RKO (cell line): ENCODE measurements around the gene PDIA5.

Experiments used
- DNase-seq: peaks from one replicate; pipeline ENCODE4 v3.0.0-alpha.2; 2016; ENCODE audit warnings: low spot score

PDIA5 gene

DNA sequence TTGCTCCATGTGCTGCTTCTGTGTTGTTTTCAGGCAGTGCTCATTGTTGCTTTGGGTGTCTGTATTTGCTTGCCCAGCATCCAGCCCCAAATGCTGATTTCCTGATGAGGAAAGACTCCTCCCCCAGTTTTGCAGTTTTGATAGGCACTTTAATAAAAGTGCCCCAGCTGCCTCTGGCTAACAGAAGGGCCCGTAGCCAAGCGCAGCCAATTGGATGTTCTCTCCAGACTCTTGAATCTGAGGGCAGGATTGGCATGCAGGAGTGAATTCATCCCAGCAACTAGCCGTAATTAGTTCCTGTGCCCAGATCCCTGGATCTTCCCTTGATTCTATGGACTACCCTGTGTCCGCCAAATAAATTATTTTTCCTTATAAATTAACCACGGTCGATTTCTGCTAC lies 24.4 kb upstream of the PDIA5 start:
- DNase-seq: no peak

DNA sequence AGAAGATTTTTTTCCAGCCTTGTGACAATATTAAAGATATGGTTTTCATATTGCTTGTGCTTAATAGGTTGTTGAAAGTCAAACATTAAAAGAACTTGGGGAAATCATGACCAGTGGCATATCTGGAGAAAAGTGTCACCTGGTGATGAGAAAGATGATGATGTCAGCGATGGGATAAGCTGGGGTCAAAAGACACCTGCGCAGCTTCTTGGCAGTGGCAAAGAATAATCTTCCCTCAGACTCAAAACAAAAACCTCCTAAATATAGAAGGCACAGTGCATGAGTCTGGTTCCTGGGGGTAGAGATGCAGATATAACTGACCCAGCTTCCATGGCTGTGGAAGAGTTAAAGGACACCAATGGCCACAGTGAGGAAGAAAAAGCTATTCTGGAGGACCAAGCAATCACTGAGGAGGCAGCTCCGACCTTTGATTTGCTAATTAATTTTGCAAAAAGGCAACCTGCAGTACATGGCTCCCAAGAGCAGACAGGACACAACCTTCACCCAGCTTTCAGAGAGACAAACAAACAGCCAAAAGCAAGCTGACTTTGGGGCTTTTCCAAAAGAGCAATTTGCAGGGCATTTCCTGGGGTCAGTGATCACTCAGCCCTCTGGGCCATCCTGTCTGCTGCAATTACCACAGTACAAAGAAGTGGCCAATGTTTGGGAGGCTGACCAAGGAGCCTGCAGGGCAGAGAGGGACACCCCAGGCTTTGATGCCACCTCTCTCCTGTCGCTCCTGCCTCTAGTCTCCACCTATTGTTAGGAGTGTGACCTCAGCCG lies 21.7 kb upstream of the PDIA5 start:
- no peak for DNase-seq

DNA sequence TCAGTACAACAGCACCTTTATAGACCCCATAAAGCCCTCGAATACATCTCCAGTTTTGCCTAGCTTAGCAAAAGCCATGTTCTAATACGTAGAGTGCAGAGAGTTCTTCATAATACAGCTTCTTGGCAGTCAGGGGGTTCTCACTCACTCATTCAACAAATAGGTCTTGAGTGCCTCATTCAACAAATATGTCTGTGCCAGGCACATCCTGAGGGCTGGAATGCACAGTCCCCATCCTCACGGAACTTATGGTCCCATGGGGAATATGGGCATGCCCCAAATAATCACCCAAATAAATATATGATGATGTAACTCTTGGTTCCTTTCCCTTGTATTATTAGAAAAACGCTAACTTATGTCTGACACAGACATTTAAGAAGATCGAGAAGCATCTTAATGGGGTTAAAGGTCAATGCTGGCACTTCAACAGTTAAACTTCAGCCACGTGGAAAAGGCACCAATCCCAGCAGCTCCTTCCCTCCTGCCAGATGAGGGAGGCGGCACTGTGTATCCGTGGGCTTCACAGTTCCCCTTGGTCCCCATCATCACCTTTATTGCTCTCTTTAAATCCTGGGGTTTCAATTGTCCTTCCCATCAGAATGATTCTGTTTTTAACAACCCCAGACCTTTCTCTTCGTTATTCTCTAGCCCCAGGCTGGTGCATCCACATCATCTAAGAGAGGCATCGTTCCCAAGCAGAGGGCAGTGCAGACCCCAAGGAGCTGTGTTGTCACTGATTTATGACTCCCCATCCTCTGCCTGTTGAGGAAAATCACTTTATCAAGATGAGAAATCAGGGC lies 20.4 kb upstream of the PDIA5 start:
- no peak for DNase-seq

DNA sequence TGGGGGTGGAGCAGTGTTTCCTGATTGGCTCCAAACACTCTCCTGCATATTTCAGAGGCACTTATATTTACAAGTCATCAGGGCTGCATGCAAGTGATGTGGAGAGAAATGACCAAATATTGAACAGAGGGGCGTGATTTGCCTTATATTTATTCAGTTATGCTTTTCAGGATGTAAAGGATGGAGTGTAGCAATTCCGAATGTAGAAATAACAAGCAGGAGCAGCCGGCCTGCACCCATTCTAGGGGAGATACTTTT lies 19.8 kb upstream of the PDIA5 start:
- no peak for DNase-seq

DNA sequence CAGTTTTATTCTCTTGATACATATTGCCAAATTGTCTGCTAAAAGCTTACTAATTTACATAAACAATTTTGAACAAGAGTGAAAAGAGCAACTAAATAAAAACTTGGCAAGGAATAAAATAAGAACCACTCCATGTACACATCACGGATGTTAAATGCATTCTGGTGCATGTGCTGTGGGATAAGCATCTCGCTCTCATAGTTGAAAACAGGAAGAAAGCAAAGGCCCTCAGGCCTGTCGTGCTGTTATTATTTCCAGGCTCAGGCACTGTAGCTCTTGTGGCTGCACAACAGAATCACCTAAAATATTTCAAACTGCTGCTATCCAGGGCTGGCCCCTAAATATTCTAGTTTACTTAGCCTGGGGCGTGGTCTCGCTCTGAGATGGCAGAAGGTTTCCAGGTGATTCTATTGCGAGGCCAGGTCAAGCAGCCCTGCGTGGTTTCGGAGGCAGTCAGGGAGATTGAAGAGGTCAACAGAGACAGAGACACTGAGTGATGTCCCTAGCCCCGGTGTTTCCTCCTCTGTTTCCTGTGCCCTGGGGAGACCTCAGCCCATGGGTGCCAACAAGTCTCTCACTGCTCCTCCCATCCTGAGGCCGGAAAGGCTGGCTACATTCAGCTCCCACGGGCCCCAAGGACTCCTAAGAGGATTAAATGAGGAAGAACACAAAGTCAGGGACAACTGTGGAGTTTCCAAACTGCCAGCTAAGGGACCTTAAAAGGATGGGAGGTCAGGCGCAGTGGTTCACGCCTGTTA lies 18.2 kb upstream of the PDIA5 start:
- no peak for DNase-seq

DNA sequence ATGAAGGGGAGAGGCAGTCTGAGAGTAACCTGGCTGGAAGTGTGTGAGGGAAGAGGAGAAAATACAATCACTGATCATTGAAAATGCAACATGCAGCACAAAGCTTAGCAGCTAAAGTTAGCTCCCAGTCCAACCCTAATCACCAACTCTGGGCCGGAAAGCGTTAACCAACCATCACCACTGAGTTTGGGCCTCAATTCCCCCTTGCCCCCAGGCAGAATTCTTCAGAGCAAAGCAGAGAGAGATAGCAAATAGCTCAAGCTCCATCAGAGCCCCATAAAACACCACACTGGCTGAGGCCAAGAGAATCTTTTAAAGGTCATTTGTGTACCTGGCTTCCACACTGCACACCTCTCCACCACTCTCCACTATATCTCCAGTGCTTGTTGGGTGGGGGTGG lies 16.2 kb upstream of the PDIA5 start:
- DNase-seq: no peak

- DNase-seq: no peak
These were observed 13.7 kb upstream of the PDIA5 start for GRCh38 chr3:123053107-123053506.

GRCh38 chr3:123054109-123054778 lies 12.6 kb upstream of the PDIA5 start:
- no peak for DNase-seq

DNA sequence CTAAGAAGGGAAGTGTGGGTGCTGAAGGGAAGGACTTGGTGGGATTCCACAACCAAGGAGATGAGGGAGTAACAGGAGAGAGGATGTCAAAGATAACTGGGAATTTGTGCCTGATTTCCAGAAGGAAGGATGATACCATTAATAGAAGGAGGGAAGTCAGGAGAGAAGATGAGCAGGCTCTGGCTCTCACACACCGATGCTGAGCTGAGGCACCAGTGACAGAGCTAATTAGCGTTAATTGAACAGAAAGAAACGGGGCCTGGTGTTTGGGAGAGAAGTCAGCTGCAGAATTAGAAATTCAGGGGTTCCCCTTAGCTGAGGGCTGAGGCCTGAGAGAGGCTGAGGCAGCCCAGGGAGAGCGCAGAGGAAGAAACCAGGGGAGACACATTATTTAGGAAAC lies 11.9 kb upstream of the PDIA5 start:
- DNase-seq: no peak

DNA sequence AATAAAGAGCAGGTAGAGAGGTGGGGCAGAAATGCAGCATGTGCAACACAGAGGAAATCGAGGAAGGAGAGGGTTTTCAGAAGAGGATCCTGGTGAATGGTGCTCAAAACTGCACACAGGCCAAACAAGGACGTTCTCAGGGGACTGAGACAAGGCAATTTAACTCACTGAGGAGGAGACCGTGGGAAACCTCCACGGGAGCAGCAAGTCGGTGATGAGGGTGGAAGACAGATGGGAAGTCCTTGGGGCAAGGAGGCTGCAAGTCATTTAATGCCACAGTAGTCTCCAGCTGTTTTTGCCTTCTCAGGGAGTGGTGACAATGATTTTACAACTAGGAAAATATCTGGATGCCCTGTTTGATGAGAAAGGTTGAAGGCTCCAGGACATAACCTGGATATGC lies 11.5 kb upstream of the PDIA5 start:
- no peak for DNase-seq

DNA sequence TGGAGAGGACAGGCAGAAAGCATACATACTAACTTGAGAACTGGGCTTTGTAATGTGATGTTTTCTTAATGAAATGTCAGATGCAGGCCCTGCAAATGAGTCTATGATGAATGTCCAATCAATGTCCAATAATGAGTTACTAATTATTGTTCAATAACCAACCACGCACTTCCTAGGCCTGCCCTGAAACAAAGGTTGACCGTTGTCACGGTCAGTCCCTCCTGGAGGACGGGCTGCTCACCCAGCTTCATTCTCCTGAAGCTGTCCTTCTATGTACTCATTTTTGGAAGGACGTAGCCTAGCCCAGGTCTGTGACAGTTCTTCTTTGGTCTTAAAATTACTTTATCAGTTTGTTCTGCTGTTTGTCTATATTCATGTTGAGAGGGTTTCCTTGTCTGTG lies 8.3 kb upstream of the PDIA5 start:
- no peak for DNase-seq

DNA sequence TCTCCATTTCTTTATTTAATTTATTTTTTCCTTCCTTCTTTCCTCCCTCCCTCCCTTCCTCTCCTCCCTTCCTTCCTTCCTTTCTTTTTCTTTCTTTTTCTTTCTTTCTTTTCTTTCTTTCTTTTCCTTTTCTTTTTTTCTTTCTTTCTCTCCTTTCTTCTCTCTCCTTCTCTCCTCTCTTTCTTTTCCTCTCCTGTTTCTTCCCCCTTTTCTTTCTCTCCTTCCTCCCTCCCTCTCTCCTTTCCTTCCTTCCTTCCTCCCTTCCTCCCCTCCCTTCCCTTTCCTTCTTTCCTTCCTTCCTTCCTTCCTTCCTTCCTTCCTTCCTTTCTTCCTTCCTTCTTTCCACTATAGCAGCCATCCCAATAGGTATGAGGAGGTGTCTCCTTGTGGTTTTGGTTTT lies 6.8 kb upstream of the PDIA5 start:
- DNase-seq: no peak

DNA sequence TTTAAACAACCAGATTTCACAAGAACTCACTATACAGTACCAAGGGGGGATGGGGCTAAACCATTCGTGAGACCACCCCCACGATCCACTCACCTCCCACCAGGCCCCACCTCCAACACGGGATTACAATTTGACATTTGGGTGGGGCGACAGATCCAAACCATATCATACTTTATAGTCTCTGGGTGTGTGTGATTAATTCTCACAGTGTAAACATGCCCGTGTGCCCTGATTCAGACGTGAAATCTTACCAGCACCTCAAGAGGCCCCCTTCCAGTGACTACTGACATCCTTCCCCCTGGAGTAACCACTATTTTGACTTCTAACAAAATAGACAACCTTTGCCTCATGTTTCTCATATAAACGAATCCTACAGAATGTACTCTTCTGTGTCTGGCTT lies 5.0 kb upstream of the PDIA5 start:
- no peak for DNase-seq

DNA sequence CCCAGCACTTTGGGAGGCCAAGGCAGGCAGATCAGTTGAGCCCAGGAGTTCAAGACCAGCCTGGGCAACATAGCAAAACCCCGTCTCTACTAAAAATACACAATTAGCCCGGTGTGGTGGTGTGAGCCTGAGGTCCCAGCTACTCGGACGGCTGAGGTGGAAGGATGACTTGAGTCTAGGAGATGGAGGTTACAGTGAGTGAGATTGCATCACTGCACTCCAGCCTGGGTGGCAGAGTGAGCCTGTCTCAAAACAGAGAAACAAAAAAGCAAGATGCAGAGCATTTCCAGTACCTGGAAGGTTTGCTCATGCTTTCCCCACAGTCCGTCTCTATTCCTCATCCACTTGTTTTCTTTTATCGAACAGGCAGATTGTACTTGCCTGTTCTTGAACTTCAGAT lies 3.8 kb upstream of the PDIA5 start:
- no peak for DNase-seq

- DNase-seq: no peak
These were observed 2.3 kb upstream of the PDIA5 start for GRCh38 chr3:123064506-123064905.

- no peak for DNase-seq
These were observed 1.9 kb upstream of the PDIA5 start for GRCh38 chr3:123064914-123065313.

DNA sequence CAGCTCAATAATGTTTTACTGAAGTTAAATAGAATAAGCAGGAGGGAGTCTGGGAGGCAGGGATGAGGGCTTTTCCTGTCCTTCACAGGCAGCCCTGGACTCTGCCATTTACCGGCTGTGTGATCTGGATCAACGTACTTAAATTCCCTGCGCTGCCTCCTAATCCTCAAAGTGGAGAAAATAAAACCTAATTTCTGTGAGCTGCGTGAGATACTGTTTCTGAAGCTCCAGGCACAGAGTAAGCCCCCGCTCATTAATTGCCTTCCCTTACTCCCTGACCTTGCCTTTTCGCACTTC lies 278 bp upstream of the PDIA5 start:
- DNase-seq: no peak

DNA sequence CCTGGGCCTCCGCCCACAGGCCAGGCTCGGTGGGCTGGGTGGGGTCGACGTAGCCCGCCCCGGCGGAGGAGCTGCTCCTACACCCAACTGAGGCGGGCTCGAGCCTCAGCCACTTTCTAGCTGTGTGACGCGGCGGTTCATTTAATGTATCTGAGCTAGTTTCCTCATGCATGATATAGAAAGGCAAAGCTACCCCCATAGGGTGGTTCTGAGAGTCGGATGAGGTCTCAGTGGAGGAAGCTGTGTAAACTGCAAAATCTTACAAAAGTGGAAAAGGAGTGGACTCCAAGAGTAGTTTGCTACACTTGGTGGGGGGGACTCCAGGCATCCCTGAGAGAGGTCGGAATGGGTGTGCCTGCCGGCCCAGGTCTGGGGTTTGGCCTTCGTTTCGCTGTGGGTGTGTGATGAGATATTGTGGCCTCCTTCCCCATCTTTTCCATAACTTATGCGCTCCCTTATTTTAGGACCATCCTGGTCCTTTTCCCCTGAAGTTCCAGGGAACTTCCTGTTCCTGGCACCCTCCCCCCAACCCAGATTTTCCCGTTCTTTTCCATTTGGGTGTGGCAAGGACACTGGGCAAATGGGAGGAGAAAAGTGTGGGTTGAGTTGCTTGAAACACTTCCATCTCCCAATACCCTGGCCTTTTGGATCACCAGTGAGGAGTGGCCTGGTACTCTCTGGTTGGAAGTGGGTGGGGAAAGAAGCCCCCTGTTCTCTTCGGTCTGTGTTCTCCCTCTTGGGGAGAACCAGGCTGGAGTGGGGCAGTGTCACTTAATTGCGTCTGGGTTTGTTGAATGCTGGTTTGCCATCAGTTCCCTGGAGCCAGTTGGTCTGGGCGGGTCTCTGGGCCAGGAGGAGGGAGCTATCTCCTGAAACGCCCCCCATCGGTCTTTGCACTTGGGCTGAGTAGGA lies 1.1 kb downstream of the PDIA5 start:
- DNase-seq: peak; percentile 46

DNA sequence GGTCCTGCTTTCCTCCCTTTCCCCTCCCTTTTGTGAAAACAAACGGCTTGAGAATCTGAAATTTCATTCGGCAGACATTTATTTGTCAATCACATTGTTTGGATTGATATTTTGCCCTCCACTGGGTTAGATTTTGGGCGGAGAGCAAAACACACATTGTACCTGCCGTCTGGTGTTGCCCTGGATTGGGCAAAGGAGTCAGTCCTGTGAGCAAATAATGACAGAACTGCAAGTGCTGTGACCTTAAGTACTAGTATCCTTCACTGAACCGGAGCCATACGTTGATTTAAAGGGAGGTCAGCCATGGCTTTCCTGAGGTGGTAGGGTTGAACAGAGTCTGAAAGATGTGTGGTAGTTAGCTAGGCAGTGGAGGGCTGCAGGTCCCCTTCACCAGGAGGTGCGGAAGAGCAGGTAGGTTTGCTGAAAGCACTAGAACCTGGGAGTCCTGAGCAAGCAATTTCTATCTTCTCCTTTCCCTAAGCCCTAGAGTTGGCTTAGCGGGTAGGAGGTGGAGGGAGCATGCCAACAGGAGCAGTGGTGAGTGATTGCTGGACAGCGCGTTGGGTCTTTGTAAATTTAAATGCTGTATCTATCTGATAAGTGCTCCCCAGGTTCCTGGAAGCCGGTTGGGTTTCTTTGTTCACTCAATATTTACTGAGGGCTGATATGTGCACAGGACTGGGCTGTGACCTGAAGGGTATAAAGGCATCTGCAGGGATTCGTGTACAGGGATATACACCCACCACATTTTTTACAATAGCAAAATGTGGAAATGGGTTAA lies 2.0 kb downstream of the PDIA5 start:
- DNase-seq: no peak

DNA sequence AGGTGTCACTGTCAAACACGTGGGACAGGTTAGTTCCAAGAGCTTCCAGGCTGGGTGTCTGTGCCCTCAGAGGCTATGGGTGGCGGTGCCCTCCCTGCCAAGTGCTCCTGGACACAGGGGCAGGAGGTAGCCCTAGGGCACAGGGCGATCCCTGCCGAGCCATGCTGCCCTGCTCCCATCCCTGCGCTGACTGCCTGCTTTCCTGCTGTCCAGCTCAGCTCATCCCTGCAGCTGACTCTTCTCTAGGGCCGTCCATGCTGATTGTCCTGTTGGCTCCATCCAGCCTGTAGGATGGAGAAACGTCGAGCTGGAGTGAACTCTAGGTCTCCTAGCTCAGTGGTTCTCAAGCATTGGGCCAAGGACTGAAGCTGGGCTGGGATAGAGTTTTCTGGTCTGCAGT lies 3.7 kb downstream of the PDIA5 start:
- DNase-seq: no peak

- peak; percentile 24 for DNase-seq
These were observed 4.3 kb downstream of the PDIA5 start for GRCh38 chr3:123071146-123071545.
